Stimulated activated CD8-positive, alpha-beta memory T cell treated with anti-CD3 and anti-CD28 coated beads, Interleukin-7, amount 100 ng/mL, for 24 hours (primary cell): Measurements from ENCODE around the gene PAX7.

Experiments used
- DNase-seq: peaks from one replicate; pipeline ENCODE4 v3.0.0-alpha.2; 2020; ENCODE audit warnings: low read depth

The PAX7 gene

DNA sequence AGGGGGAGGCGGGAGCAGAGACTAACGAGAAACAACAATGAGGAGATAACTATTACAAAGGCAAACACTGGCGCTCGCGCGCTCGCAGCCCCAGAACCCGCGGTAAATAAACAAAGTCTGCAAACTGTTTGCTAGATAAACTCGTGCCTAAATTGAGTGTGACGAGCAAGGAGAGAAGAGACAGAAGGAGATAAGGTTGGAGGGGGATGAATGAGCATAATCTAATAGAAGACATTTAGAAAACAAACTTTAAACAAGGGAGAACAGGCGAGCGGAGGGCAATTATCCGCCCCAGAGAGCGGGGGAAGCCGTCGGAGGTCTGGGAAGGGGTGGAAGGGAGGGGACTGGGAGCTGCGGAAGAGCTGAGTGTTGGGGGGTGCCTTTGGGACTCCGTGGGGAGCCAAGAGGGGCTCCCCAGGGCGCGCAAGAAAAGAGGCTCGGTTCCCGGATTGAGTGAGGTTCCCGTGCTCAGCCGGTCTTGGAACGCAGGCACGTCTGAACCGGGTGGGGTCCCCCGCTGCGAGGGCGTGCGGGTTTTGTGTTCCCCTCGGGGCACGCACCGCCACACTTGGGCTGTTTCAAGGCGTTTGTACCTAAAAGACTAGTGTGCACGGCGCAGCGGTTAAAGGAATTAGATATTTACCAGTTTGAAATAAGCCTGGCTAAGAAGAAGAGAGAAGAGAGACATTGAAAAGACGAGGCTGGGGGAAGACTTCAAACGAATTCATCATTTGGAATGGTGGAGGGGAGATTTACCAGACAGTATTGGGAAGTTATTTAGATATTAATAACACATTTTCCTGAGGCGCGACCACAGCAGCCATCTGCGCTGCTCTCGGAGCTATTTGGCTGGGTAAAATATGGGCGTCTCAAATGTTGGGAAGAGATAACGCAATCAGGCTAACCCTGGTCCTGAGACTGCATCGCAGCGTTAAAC, 10.6 kb downstream of the PAX7 start:
- no peak for DNase-seq

DNA sequence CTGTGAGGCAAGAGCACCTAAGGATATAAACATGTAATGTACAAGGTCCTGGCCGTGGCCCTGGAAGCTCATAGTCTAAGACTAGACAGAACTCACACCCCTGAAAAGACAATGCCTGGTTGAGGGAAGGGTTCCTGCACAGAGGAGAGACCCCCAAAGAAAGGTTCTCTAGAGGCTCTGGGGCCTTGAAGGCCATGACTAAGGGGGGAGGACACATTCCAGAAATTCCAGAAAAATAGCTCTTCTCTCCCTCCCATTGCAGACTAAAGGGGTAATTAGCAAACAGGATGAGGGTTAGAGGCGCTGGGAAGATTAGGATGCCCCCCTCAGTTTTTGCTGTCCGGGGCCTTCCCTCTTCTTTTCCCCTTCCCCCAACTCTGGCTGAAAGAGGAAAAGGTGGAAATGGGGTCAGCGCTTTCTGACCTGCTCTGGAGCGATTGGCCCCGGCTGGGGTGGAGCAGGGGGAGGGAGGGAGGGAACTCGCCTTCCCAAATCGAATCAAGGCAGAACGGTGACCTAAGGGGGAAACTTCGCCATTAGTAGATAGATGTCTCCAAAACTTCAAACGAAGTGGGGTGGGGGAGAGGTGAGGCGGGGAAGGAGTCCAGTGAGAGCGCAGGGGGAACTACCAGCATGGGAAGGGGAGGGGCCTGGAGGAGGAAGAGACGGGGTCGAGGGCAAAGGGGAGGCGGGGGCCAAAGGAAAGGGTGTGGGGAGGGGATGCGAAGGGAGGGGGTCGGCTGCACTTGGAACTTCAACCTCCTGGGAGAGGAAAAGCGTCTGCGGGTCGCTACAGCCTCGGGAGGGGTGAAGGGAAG, 11.8 kb downstream of the PAX7 start:
- no peak for DNase-seq

DNA sequence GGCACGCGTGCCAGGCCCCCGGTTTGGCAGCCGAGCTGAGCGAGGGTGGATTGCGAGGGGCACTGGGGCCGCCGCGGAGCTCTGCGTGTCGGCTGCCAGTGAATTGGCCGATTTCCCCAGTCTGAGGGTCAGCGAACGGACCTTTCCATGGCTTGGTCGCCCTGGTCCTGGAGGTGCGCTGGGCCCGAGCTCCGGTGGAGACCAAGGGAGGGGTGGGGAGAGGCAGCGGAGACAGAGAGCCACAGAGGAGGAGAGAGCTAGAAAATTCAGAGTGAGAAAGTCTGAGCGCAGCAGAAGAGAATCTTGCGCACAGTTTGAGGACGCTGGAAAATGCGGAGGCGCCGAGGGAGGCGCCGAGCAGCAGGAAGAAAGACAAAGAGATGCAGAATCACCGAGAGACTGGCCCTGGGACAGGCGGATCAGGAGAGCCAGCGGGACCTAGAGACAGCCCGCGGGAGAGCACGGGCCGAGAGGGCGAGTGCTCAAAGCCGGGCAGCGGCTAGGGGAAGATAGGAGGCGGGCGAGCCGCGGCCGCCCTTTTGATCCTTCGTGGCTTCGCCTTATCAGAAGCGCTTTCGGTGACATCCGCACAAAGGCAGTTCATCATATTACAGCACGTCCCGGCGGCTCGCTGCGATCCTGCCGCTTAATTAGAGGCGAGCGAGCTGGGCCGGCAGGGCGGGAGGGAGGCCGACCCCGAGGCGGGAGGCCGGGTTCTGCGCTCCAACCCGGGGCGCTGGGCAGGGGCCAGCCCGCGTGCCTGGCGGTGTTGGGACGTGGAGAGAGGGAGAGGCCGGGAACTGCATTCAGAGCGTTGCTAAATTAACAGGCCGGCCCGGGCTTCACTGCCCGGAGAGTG, 12.7 kb downstream of the PAX7 start:
- DNase-seq = no peak

DNA sequence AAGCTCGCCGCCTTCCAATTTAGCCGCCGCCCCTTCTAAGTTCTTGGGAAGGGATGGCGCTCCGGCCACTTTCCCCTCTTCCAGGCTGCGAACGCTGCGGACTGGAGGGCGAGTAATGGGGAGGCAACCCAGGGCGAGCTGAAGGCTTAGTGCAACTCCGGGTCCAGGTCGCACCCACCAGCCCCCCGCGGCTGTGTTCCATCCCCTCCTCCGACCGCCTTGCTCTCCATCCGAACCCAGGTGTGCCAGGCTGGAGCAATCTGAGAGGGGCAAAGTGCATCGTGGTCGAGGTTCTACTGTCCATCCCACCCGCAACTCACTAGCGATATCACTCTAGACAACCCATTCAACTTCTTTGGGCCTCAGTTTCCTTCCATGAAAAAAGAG, 13.4 kb downstream of the PAX7 start:
- DNase-seq = no peak

DNA sequence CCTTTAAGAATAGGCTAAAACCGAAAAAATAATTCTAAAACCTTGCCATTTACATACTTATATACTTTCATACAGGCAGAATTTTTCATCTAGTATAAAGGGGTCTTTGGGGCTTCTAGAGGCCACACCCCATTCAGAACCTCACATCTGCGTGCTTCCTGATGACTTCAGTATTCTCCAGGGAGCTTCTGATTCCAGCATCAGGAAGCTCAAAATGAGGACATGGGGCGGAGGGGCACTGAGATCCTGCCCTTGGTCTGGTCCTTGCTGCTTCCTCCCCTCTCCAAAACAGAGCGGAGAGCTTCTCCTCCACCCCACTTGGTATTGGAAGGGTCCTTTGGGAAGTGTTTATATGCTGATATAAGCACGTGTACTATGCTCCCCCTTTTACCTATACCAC, 13.8 kb downstream of the PAX7 start:
- no peak for DNase-seq

DNA sequence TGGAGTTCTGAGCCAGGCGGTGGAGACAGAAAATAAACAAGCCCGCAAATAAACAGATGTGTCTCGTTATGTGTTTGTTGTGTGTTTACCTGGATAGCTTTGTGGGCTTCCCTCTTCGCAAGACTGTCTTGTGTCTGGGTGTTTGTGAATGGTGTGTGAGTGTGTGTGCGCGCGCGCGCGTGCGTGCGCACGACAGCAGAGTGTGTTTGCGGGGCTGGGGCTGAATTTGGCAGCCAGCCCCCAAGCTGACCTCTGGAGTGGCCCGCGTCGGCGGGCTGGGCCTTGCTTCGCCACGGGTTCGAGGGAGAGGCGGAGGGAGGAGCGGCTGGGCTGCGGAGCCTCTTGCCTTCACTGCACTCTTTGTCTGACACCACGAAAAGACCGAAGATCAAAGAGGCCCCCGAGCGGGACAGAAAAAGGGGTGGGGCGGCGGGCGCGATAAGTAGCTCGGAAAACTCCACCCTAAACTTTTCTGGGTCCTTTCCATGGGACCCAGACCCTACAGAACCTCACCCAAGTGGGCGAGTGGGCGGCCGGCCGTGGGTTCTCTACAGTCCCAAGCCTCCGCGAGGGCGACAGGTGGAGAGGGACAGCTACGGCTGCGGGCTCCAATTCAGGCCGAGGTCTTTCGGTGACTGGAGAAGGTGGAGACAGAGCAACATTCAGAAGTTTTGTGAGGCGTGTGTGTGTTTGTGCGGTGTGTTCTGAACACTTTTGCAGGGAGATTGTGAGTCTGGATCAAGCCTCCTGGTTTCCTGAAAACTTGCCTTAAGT, 14.5 kb downstream of the PAX7 start:
- no peak for DNase-seq

DNA sequence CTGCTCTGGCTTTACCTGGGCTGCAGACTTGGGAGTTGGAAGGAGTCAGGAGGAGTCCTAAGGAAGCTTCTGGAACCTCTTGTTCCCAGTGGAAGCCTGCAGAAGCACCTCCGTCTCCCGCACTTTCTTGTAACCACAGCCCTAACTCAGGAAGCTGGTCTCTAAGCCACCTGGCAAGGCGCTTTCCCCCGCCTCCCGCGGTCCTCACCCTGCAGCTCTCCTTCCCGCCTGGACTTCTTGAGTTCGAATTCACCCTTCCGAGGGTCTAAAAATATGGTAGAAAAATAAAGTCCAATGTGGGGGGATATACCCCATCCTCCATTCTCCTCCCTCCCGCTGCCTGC, 15.1 kb downstream of the PAX7 start:
- no peak for DNase-seq

DNA sequence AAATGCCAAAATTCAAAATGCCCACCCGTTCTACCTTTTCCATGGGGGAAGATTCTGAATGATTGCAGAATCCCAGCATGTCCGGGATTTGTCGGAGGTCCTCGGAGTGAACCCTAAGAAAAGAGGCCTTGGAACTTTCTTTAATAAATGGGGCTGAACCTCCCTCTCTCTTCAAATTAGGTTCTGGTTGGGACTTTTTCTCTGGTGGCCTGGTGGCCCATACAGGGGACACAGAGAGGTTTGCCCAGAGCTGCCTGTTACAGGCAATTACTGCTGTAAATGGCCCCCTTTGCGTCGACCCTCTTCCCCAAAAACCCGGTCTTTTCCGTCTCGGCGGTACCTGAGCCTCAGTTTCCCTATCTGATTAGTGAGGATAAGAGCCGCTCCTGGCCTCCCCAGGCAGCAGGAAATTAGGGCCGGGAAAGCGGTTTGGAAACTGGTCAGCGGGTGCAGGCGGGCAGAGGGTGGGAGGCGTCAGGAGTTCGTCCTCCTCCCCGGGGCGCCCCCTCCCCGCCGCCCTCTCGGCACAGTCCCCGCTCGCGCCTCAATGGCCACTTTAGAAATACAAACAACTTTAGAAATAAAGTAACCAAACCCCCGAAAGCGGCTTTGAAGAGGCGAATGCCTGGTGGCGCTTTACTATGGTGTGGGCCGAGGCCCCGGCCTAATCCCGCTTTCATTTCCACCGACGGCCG, 15.6 kb downstream of the PAX7 start:
- no peak for DNase-seq

DNA sequence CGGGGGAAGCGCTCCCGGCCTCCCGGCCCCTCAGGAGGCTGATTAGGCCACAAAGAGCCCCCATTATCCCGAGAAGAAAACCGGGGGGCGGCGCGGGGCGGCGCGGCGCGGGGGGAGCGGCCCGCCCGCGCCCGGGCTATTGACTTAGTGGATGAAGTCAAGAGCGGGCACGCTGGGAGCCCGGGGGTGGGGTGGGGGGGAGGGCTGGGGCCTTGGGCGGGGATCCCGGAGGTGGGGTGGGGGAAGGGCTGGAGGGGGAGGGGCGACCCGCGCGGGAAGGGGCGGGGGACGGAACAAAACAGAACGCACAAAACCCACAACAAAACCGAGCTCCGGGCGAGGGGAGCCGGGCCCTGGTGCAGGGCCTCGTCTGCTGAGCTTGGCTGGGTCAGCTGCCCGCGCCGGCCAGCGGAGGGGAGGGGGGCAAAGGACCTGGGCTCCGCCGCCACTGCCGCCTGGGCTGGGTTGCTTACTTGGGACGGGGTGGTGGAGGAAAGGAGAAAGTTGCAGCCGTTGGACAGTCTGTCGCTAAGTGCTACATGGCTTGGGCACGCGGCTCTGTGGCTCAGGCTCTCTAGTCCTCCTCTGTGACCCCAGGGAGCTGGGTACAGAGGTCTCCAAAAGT, 16.3 kb downstream of the PAX7 start:
- DNase-seq = no peak

DNA sequence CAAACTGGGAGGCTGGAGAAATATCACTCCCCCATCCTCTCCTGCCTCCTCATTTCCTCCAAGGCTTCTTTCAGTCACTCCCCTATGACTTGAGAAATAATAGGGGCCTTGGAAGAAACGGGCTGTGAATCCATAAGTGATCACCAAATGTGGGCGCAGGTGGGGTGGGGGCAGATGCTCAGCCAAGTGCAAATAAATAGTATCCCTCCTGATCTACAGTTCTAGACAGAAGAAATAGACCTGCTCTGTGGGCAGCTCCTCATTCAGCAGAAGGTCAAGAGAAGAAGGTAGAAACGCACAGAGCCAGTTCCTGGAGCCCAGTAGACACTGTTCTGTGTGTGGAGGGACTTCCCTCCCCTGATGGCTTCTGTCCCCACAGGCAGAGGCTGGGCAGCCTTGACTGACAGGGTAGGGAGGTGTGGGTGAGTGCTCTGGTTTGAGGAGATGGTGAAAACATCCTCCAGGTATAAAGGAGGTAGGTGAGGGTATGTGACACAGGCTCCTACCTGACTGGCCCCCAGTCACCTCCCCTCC, 17.1 kb downstream of the PAX7 start:
- DNase-seq = no peak

DNA sequence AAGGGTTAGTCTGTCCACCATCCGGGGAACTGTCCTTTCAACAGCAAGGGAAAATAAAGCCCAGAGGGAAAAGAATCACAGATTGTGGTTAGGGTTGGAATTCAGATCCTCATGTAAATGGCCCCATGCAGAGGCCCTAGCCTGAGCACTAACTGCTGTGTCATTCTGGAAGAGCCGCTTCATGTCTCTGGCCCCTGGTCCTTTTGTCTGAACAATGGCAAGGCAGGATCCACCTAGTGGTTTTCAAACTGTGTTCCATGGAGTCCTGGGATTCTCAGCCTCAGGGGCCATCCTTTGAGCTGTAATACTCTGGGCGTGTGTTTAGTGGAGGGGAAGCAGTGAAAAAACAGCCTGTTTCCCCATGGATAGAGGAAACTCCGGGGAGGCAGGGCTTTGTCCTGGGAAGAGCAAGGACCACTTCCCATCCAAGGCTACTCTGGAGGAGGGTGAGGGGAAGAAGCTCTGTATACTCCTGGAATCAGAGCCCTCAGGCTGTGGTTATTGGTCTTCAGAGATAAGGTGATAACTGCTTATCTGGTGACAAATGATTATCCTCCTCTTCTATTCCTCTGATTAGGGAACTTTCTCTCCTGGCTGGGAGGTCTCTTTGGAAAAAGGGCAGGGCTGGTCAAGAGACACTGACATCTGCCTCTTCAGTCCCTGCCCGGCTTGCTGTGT, 19.2 kb downstream of the PAX7 start:
- no peak for DNase-seq

DNA sequence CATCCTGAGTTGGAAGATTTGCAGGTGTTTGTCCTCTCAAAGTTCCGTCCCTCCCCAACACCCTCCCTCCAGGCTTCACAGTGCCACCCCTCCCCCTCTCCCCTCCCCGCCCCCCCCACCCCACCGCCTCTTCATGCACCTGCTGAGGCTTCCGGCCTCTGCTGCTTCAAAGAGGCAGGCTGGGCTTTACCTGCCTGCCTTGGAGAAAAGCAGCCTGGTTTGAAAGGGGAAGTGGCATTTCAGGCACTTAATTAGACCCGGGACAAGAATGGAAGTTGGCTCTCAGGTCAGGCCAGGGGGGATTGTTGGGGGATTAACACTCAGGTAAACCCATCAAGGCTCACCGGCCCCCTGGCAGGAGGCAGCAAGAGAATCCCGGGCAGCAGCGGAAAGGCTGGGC, 21.1 kb downstream of the PAX7 start:
- DNase-seq = no peak

DNA sequence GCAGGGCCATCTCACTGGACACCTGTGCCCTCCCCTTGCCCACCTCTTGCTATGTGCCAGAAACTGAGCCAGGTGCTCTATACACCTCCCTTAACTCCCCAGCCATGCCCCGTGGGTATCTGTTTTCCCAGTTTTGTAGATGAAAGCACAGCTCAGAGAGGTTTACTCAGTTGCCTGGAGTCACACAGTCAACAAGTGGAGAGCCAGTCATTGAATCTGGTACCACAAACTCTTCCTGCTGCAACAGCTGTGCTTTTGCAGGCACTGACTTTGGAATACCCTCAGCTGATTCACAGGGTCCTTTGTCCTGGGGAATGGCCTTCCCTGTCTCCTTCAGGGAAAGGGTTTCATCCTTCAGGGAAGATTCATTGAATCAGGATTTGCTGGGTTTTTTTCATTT, 22.1 kb downstream of the PAX7 start:
- no peak for DNase-seq

DNA sequence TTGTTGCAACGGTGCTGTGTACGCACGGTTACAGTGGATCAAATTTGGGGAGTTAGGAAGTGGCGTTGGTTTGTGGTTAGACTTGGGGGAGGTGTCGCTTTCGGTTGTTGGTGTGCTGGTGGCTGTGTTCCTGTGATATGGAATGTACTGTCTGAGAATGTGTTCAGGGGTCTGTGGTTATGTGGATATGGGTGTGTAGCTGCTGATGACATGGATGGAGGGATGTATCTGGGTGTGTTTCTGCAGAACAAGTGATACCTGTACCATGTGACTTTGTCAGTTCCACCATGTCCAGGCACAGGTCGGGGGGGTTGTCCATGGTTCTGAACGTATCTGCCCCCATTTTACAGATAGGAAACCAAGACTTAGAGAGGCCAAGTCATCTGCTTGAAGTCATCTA, 22.7 kb downstream of the PAX7 start:
- DNase-seq = no peak

DNA sequence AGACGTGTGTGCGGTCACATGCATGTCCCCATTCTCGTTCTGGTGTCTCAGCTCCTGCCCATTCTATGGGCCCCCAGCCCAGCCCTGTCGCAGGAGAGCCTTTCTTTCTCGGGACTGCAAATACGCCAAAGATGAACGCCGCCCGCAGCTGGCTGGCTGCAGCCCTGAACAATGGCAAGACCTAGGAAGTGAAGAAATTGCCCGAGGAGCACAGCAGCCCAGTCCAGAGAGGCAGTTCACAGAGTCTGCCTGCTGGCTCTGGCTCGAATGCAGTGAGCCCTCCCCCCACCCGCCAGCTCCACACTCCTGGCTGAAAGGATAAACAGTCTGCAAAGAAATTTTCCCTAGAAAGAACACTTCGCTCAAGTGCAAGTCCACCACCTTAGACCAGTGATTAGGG, 23.3 kb downstream of the PAX7 start:
- no peak for DNase-seq

DNA sequence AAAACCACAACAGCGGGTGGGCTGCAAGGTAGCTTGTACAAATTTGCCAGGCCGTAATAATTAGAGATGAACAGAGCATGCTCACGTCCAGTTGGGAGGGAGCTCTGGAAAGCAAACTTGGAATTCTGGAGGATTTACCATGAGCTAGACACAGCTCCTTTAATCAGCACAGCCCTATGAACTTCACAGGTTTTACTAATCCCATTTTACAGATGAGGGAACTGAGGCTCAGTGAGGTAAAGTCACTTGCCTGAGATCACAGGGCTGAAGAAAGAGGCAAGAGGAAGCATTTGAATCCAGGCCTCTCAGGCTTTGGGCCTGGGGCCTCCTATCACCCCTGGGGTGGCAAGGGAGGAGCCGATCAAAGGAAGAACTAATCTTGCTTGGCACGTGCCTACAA, 24.0 kb downstream of the PAX7 start:
- no peak for DNase-seq

DNA sequence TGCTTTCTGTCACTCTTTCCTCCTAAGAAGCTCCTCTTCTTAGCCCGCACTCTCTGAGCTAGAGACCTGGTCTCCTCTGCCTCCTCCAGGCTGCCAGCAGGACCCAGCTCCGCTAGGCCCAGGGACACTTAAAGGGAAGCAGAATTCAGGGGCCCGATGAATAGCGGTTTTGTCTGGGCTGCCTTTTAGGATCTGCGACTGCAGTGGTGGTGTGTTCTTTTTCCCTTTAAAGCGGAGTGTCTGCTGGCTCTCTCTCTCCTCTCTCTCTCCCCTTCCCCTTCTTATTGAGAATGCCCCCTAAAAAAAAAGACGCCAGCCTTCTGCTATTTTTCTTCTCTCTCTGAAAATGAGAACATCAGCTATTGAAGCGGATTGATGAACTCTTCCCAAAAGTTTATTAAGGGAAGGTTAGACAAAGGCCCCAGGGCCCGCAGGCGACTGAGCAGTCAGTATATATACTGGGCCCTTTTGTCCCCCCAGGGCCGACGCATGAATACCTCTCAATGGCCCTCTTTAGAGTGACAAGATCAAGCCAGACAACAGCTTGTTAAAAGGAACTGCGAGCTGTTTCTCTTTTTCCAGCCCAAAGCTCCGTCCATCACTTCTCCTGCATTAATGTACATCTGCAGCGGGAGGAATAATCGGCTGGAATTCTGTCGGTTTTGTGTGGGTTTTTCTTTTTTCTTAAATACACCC, 27.0 kb downstream of the PAX7 start:
- DNase-seq = no peak

DNA sequence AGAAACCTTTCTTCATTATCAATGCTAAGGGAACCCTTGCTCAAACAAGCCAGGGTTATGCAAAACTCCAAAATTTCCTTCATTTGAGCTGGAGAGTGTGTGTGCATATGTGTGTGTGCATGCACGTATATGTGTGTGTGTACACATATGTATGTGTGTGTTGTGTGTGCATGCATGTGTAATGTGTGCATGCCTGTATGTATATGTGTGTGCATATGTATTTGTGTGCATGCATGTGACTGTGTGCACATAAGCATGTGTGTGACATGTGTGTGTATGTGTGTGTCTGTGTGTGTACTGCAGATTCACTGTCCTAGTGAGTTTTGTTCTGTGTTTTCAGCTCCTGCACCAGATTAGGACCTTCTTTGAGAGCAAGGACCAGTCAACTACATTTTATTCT, 28.2 kb downstream of the PAX7 start:
- DNase-seq = no peak
